Thymus (tissue), 11 donors: ENCODE data around the gene PPP1R36. TPM values are rescaled to one million over a fixed set of nuclear protein-coding genes. Genes with fewer than 3 reads are reported as not detected.

Experiments
- DNase-seq, 9 donors: peaks; one replicate each; pipeline ENCODE4 v3.0.0-alpha.2; 2013; ENCODE audit warnings: low spot score in 9 of 9, low read depth in 6 of 9, missing footprints in 1 of 9
- H3K27ac ChIP-seq, 2 donors: one replicate each; pipeline ENCODE4 v1.5.1; 2013; ENCODE audit warnings: control low read depth in 1 of 2, low read depth in 1 of 2, low read length in 1 of 2, mild to moderate bottlenecking in 1 of 2, moderate library complexity in 1 of 2
- H3K27me3 ChIP-seq, 2 donors: one replicate each; pipeline ENCODE4 v1.5.1; 2013; ENCODE audit warnings: low read length in 1 of 2; ENCODE audit not compliant: control insufficient read depth in 2 of 2, insufficient read depth in 1 of 2
- H3K36me3 ChIP-seq, 2 donors: one replicate each; pipeline ENCODE4 v1.5.1; 2013; ENCODE audit warnings: low read length in 1 of 2, mild to moderate bottlenecking in 1 of 2, moderate library complexity in 1 of 2; ENCODE audit not compliant: control insufficient read depth in 2 of 2, insufficient read depth in 2 of 2
- H3K4me1 ChIP-seq, 2 donors: one replicate each; pipeline ENCODE4 v1.5.1; 2013; ENCODE audit warnings: low read length in 2 of 2; ENCODE audit not compliant: control insufficient read depth in 2 of 2, insufficient read depth in 2 of 2
- H3K4me3 ChIP-seq, 2 donors: one replicate each; pipeline ENCODE4 v1.5.1; 2013; ENCODE audit warnings: low read length in 2 of 2, control low read depth in 1 of 2, mild to moderate bottlenecking in 1 of 2
- H3K9me3 ChIP-seq, 2 donors: one replicate each; pipeline ENCODE4 v1.5.1; 2013; ENCODE audit warnings: low read length in 1 of 2, mild to moderate bottlenecking in 1 of 2; ENCODE audit not compliant: control insufficient read depth in 2 of 2, insufficient read depth in 1 of 2
- WGBS: extraction: QIAGEN DNeasy Blood & Tissue Kit; methylation state at CpG from one replicate; pipeline ENCODE4 v1.1.7; 2013; 5-methylcytosine and 5-hydroxymethylcytosine counted together
- polyA plus RNA-seq: library from polyadenylated mRNA; stranded (reverse); fragments of 200-250 nt; gene quantifications from one replicate; pipeline ENCODE4 v1.2.3, GENCODE V29; 2013
- total RNA-seq: library from RNA; stranded (reverse); fragments of 120-200 nt; gene quantifications from one replicate; pipeline ENCODE4 v1.2.4, GENCODE V29; 2013
- donor health status: healthy.

Gene PPP1R36
- total and polyA plus RNA-seq, 2 donors, result 0.61 to 0.80 TPM

DNA sequence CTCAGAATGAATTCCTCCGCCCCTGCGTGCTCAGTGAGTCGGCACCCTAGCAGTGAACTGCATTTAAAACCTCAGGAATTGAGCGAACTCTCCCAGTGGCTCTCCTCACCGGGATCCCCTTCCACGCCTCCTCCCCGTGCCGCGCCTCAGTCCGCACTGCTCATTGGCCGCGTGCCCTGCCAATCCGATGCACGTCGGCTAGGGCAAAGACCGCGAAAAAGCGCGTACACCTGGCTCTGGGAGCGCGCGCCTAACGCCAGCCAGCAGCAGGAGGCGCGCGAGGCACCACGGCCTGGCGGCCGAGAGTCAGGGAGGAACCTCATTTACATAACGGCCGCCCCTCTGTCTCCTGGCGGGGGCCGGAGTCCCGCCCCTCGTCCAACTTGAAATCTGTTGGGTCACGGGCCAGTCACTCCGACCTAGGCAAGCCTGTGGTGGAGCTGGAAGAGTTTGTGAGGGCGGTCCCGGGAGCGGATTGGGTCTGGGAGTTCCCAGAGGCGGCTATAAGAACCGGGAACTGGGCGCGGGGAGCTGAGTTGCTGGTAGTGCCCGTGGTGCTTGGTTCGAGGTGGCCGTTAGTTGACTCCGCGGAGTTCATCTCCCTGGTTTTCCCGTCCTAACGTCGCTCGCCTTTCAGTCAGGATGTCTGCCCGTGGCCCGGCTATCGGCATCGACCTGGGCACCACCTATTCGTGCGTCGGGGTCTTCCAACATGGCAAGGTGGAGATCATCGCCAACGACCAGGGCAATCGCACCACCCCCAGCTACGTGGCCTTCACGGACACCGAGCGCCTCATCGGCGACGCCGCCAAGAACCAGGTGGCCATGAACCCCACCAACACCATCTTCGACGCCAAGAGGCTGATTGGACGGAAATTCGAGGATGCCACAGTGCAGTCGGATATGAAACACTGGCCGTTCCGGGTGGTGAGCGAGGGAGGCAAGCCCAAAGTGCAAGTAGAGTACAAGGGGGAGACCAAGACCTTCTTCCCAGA lies 9.3 kb upstream of the PPP1R36 start, which contains the start of gene HSPA2:
Gene HSPA2 (plus strand): TSS at position 534 of the 995 bp plus-strand sequence. CDS start 109 bp downstream, at position 643.
- 9% methylated on average over 79 of the region's 79 CpGs for WGBS
- DNase-seq, result peak; percentile 89 to 97 (median 94)
- Histone ChIP-seq H3K36me3 (no peaks in the 10 kb centered on the region), H3K4me1 (peaks cover 13 to 33% of the 10 kb centered on the region in 2 donors), H3K27me3 (peaks cover 35 to 65% of the 10 kb centered on the region in 2 donors), H3K4me3 (peak within 1 kb of the TSS; percentile 79 to 81), H3K9me3 (peaks cover 15 to 20% of the 10 kb centered on the region in 2 donors), H3K27ac (peak within 1 kb of the TSS; percentile 27 to 77)

GRCh38 chr14:64541261-64541971 lies 8.3 kb upstream of the PPP1R36 start:
- H3K27ac ChIP-seq, result no peak overlapping the region
- 29% methylated on average over 73 of the region's 73 CpGs for WGBS

DNA sequence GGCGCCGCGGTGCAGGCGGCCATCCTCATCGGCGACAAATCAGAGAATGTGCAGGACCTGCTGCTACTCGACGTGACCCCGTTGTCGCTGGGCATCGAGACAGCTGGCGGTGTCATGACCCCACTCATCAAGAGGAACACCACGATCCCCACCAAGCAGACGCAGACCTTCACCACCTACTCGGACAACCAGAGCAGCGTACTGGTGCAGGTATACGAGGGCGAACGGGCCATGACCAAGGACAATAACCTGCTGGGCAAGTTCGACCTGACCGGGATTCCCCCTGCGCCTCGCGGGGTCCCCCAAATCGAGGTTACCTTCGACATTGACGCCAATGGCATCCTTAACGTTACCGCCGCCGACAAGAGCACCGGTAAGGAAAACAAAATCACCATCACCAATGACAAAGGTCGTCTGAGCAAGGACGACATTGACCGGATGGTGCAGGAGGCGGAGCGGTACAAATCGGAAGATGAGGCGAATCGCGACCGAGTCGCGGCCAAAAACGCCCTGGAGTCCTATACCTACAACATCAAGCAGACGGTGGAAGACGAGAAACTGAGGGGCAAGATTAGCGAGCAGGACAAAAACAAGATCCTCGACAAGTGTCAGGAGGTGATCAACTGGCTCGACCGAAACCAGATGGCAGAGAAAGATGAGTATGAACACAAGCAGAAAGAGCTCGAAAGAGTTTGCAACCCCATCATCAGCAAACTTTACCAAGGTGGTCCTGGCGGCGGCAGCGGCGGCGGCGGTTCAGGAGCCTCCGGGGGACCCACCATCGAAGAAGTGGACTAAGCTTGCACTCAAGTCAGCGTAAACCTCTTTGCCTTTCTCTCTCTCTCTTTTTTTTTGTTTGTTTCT lies 7.6 kb upstream of the PPP1R36 start:
- Histone ChIP-seq H3K27ac (no peak overlapping the region), H3K4me1 (peaks cover 13 to 33% of the 10 kb centered on the region in 2 donors), H3K9me3 (peaks cover 15 to 20% of the 10 kb centered on the region in 2 donors), H3K27me3 (peaks cover 38 to 69% of the 10 kb centered on the region in 2 donors), H3K36me3 (no peaks in the 10 kb centered on the region), H3K4me3 (peak overlapping the region; percentile 3 to 27)
- WGBS, result 12% methylated on average over 61 of the region's 61 CpGs
- peak in 2 of 9 donors; percentile 10 to 31 for DNase-seq

More at GRCh38 chr14:64541261-64541971, 8.3 kb upstream of the PPP1R36 start:
- Histone ChIP-seq H3K9me3 (peaks cover 15 to 20% of the 10 kb centered on the region in 2 donors), H3K27me3 (peaks cover 37 to 68% of the 10 kb centered on the region in 2 donors), H3K4me3 (peak overlapping the region; percentile 7 to 81), H3K36me3 (no peaks in the 10 kb centered on the region), H3K4me1 (peaks cover 13 to 33% of the 10 kb centered on the region in 2 donors)
- peak in 3 of 9 donors; percentile 22 to 39 (median 33) for DNase-seq

GRCh38 chr14:64542836-64543201 lies 6.9 kb upstream of the PPP1R36 start:
- Histone ChIP-seq H3K9me3 (peaks cover 15 to 20% of the 10 kb centered on the region in 2 donors), H3K27ac (no peak overlapping the region), H3K4me3 (peak overlapping the region in 1 of 2 donors; percentile 3), H3K4me1 (peaks cover 13 to 33% of the 10 kb centered on the region in 2 donors), H3K27me3 (peaks cover 38 to 69% of the 10 kb centered on the region in 2 donors), H3K36me3 (no peaks in the 10 kb centered on the region)
- peak in 1 of 9 donors; percentile 30 for DNase-seq
- WGBS, result 44% methylated on average over 4 of the region's 4 CpGs

- H3K36me3 ChIP-seq, result no peaks in the 10 kb centered on the region
- peaks cover 15 to 20% of the 10 kb centered on the region in 2 donors for H3K9me3 ChIP-seq
- H3K27ac ChIP-seq, result no peak overlapping the region
- H3K4me1 ChIP-seq, result peaks cover 9 to 28% of the 10 kb centered on the region in 2 donors
- peaks cover 42 to 66% of the 10 kb centered on the region in 2 donors for H3K27me3 ChIP-seq
- no peak for DNase-seq
- no peak overlapping the region for H3K4me3 ChIP-seq
- 85% methylated on average over 5 of the region's 5 CpGs for WGBS
Measured at GRCh38 chr14:64544607-64545312, 5.0 kb upstream of the PPP1R36 start.

DNA sequence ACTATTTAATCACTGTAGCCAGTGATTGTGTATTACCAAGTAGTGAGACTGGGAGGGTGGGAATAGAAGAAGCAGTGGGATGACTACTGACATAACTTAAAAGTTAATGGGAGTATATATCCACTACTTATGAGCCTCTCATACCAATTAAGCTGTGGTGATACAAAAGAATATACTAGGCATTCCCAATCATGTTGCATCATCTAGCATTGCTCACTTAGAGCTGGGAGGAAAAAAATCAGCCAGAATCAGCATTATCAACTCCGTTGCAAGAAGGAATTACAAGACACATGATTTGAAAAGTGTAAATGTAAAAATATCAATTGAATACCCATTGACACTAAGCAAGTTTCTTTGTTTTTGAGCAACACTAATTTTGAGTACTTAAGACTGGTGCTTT lies 745 bp upstream of the PPP1R36 start:
- Histone ChIP-seq H3K36me3 (no peaks in the 10 kb centered on the region), H3K9me3 (no peaks in the 10 kb centered on the region), H3K27me3 (peaks cover 25 to 53% of the 10 kb centered on the region in 2 donors), H3K27ac (no peak overlapping the region), H3K4me1 (peaks cover 7 to 8% of the 10 kb centered on the region in 2 donors), H3K4me3 (no peak overlapping the region)
- no peak for DNase-seq
- 95% methylated on average over 1 of the region's 1 CpG for WGBS

DNA sequence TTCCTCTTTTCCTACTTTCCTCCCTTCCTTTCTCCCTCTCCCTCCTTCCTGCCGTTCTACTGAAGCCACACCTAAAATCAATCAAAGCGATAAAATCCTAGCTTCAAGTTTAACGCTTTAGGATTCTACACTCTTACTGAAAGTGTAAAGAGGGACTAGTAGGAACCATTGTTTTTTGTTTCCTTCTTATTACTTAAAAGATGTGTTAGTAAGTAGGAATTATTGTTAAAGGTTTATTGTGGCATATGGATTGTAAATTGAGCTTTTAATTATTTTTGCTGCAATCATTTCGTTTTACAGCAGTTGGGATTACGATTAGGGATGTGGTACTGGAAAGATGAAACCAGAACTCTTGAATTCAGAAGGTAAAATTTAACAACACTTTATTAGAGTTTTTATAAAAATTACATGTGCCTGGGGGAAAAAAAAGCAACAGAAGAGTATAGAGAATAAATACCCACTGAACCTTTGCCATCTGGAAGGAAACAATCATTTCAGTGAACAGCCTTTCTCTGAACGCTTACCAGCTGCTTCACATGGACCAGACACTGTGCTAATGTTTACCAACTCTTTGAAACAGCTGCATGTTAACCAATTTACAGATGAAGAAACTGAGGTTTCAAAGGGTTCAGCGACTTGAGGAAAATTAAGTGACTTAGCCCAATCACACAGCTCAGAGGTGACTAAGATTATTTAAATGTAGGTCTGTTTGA lies 1.0 kb downstream of the PPP1R36 start:
- no peaks in the 10 kb centered on the region for H3K9me3 ChIP-seq
- peaks cover 21 to 48% of the 10 kb centered on the region in 2 donors for H3K27me3 ChIP-seq
- no peak overlapping the region for H3K27ac ChIP-seq
- WGBS, result 65% methylated on average over 7 of the region's 7 CpGs
- H3K36me3 ChIP-seq, result no peaks in the 10 kb centered on the region
- DNase-seq, result peak in 1 of 9 donors; percentile 9
- H3K4me1 ChIP-seq, result peaks cover 7 to 8% of the 10 kb centered on the region in 2 donors
- no peak overlapping the region for H3K4me3 ChIP-seq
